H9 (cell line): ENCODE data around the gene WDR89. TPM values are rescaled to one million over a fixed set of nuclear protein-coding genes. Genes with fewer than 3 reads are reported as not detected.

ENCODE experiments used
- DNase-seq: peaks from one replicate; pipeline ENCODE4 v3.0.0-alpha.2; 2017
- H2AFZ ChIP-seq: one replicate; pipeline ENCODE4 v1.6.1; 2013; ENCODE audit warnings: mild to moderate bottlenecking, low read length, control low read depth, moderate library complexity
- H2AK5ac ChIP-seq: 2 replicates; pipeline ENCODE4 v1.6.1; 2013; ENCODE audit warnings: low read length, control low read depth, mixed read lengths; ENCODE audit not compliant: insufficient read length
- H2BK120ac ChIP-seq: one replicate; pipeline ENCODE4 v1.6.1; 2013; ENCODE audit warnings: low read depth, mild to moderate bottlenecking, low read length, control low read depth, inconsistent platforms; ENCODE audit not compliant: poor library complexity, severe bottlenecking
- H2BK12ac ChIP-seq: 2 replicates; pipeline ENCODE4 v1.6.1; 2013; ENCODE audit warnings: low read length, control low read depth, mixed read lengths, low read depth; ENCODE audit not compliant: insufficient read length
- H2BK15ac ChIP-seq: 2 replicates; pipeline ENCODE4 v1.6.1; 2013; ENCODE audit warnings: low read depth, low read length, control low read depth
- H2BK20ac ChIP-seq: one replicate; pipeline ENCODE4 v1.6.1; 2013; ENCODE audit warnings: low read depth, mild to moderate bottlenecking, low read length, control low read depth, inconsistent platforms; ENCODE audit not compliant: poor library complexity, severe bottlenecking
- H2BK5ac ChIP-seq: 2 replicates; pipeline ENCODE4 v1.6.1; 2013; ENCODE audit warnings: low read length, control low read depth, mixed read lengths; ENCODE audit not compliant: insufficient read length
- H3K14ac ChIP-seq: 2 replicates; pipeline ENCODE4 v1.6.1; 2013; ENCODE audit warnings: low read length, control low read depth; ENCODE audit not compliant: insufficient read depth
- H3K18ac ChIP-seq: 2 replicates; pipeline ENCODE4 v1.6.1; 2013; ENCODE audit warnings: low read depth, mild to moderate bottlenecking, mixed read lengths, low read length, control low read depth; ENCODE audit not compliant: insufficient read length
- H3K23ac ChIP-seq: 2 replicates; pipeline ENCODE4 v1.6.1; 2013; ENCODE audit warnings: low read length, control low read depth, mixed read lengths, low read depth; ENCODE audit not compliant: insufficient read length
- H3K23me2 ChIP-seq: 2 replicates; pipeline ENCODE4 v1.6.1; 2013; ENCODE audit warnings: low read depth, mild to moderate bottlenecking, mixed read lengths, low read length, control low read depth; ENCODE audit not compliant: insufficient read length, poor library complexity, severe bottlenecking
- H3K27ac ChIP-seq: 2 replicates; pipeline ENCODE4 v1.5.1; 2013; ENCODE audit warnings: low read length, control low read depth, mixed read lengths, low read depth; ENCODE audit not compliant: insufficient read length
- H3K27me3 ChIP-seq: 2 replicates; pipeline ENCODE4 v1.6.1; 2013; ENCODE audit warnings: low read length, control low read depth, inconsistent platforms; ENCODE audit not compliant: insufficient read depth
- H3K4ac ChIP-seq: 2 replicates; pipeline ENCODE4 v1.6.1; 2013; ENCODE audit warnings: low read depth, mild to moderate bottlenecking, control low read depth, inconsistent platforms, low read length, moderate library complexity
- H3K4me1 ChIP-seq: 2 replicates; pipeline ENCODE4 v1.6.1; 2013; ENCODE audit warnings: low read length, control low read depth, inconsistent platforms; ENCODE audit not compliant: insufficient read depth
- H3K4me2 ChIP-seq: 2 replicates; pipeline ENCODE4 v1.6.1; 2013; ENCODE audit warnings: low read length, control low read depth, mixed read lengths; ENCODE audit not compliant: insufficient read length, insufficient read depth
- H3K56ac ChIP-seq: 2 replicates; pipeline ENCODE4 v1.6.1; 2013; ENCODE audit warnings: low read depth, mild to moderate bottlenecking, mixed read lengths, low read length, control low read depth; ENCODE audit not compliant: insufficient read length
- H3K79me1 ChIP-seq: 2 replicates; pipeline ENCODE4 v1.6.1; 2013; ENCODE audit warnings: low read depth, mild to moderate bottlenecking, moderate library complexity, low read length, control low read depth, inconsistent platforms; ENCODE audit not compliant: insufficient read depth, poor library complexity, severe bottlenecking
- H3K79me2 ChIP-seq: 2 replicates; pipeline ENCODE4 v1.6.1; 2013; ENCODE audit warnings: low read length, control low read depth, inconsistent platforms; ENCODE audit not compliant: insufficient read depth
- H3K9ac ChIP-seq: 2 replicates; pipeline ENCODE4 v1.6.1; 2013; ENCODE audit warnings: low read length, control low read depth, mixed read lengths; ENCODE audit not compliant: insufficient read length; ENCODE audit errors: extremely low read depth
- H3K9me3 ChIP-seq: one replicate; pipeline ENCODE4 v1.6.1; 2013; ENCODE audit warnings: low read depth, low read length, inconsistent platforms; ENCODE audit not compliant: control insufficient read depth
- H3T11ph ChIP-seq: one replicate; pipeline ENCODE4 v1.6.1; 2013; ENCODE audit warnings: mild to moderate bottlenecking, low read length, control low read depth, inconsistent platforms
- H4K20me1 ChIP-seq: one replicate; pipeline ENCODE4 v1.6.1; 2013; ENCODE audit not compliant: control insufficient read depth, insufficient read length, insufficient read depth
- H4K5ac ChIP-seq: 2 replicates; pipeline ENCODE4 v1.6.1; 2013; ENCODE audit warnings: low read depth, mild to moderate bottlenecking, mixed read lengths, low read length, control low read depth; ENCODE audit not compliant: insufficient read length
- H4K8ac ChIP-seq: replicated peaks from 2 replicates; pipeline ENCODE4 v1.6.1; 2013; ENCODE audit warnings: low read length, control low read depth, mixed read lengths, low read depth; ENCODE audit not compliant: insufficient read length
- H4K91ac ChIP-seq: 2 replicates; pipeline ENCODE4 v1.6.1; 2013; ENCODE audit warnings: low read depth, mild to moderate bottlenecking, moderate library complexity, mixed read lengths, low read length, control low read depth; ENCODE audit not compliant: insufficient read length
- H3K27ac Mint-ChIP-seq, 3 experiments: 2 replicates in 2 of 3; 3 replicates in 1 of 3; pipeline ENCODE4 v1.8.0; 2020 to 2021; ENCODE audit warnings: mixed read lengths in 3 of 3, mild to moderate bottlenecking in 1 of 3, moderate library complexity in 1 of 3
- H3K27me3 Mint-ChIP-seq: 2 replicates; pipeline ENCODE4 v1.8.0; 2021; ENCODE audit warnings: low read depth, mild to moderate bottlenecking, moderate library complexity, mixed read lengths
- H3K36me3 Mint-ChIP-seq, 3 experiments: 2 replicates in 2 of 3; 3 replicates in 1 of 3; pipeline ENCODE4 v1.8.0; 2020 to 2021; ENCODE audit warnings: low read depth in 3 of 3, mixed read lengths in 3 of 3; ENCODE audit not compliant: insufficient read depth in 1 of 3
- H3K4me1 Mint-ChIP-seq, 2 experiments: 2 replicates each; pipeline ENCODE4 v1.8.0; 2020; ENCODE audit warnings: mixed read lengths in 2 of 2
- H3K4me3 Mint-ChIP-seq, 2 experiments: 2 replicates in 1 of 2; 3 replicates in 1 of 2; pipeline ENCODE4 v1.8.0; 2020 to 2021; ENCODE audit warnings: mild to moderate bottlenecking in 2 of 2, mixed read lengths in 2 of 2, moderate library complexity in 1 of 2
- H3K9me3 Mint-ChIP-seq, 2 experiments: 2 replicates in 1 of 2; 3 replicates in 1 of 2; pipeline ENCODE4 v1.8.0; 2020; ENCODE audit warnings: mild to moderate bottlenecking in 2 of 2, mixed read lengths in 2 of 2, moderate library complexity in 1 of 2
- WGBS: extraction: QIAGEN DNeasy Blood & Tissue Kit; methylation state at CpG from one replicate; pipeline ENCODE4 v1.1.7; 2013; ENCODE audit warnings: missing lambda C conversion rate, low lambda C conversion rate, mixed read lengths; ENCODE audit not compliant: insufficient read length; ENCODE audit errors: extremely low coverage; 5-methylcytosine and 5-hydroxymethylcytosine counted together
- total RNA-seq: library from RNA; stranded (reverse); gene quantifications from 2 replicates; pipeline ENCODE4 v1.2.1, GENCODE V29; 2021
- TF ChIP-seq, protein P1 (sequence below): fragments of 200-600 bp; sonication (generic); conservative IDR thresholded peaks from 3 replicates; pipeline ENCODE4 v1.8.0; 2021; ENCODE audit warnings: antibody characterized with exemption, mild to moderate bottlenecking

WDR89 gene
- total RNA-seq, 1 experiment from 2014 or later: 24.0 TPM

DNA sequence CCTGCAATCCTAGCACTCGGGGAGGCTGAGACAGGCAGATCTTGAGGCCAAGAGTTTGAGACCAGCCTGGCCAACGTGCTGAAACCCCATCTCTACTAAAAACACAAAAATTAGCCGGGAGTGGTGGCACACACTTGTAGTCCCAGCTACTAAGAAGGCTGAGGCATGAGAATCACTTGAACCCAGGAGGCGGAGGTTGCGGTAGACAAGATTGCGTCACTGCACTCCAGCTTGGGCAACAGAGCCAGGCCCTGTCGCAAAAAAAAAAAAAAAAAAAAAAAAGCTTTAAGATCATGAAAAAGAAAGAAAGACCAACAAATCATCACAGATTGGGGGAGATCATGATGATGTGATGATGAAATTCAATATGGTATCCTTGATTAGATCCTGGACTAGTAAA, 30.6 kb downstream of the WDR89 start:
- no peak for DNase-seq
- no peak overlapping the region for H2BK15ac ChIP-seq
- H3K9ac ChIP-seq: no peak overlapping the region
- H3T11ph ChIP-seq: no peak overlapping the region
- no peaks in the 10 kb centered on the region for H3K27me3 ChIP-seq
- WGBS: no CpG with 5 or more reads among the region's 7 CpGs
- no peaks in the 10 kb centered on the region for H3K4me1 ChIP-seq
- Mint-ChIP-seq H3K36me3 (peaks cover 3 to 14% (median 11%) of the 10 kb centered on the region in 3 experiments; a peak in 4 of 7 replicates), H3K4me3 (no peak overlapping the region), H3K27me3 (no peaks in the 10 kb centered on the region), H3K4me1 (no peaks in the 10 kb centered on the region), H3K27ac (no peak overlapping the region), H3K9me3 (no peaks in the 10 kb centered on the region)
- H2BK12ac ChIP-seq: no peak overlapping the region
- no peak overlapping the region for H2BK5ac ChIP-seq
- no peak overlapping the region for H3K23ac ChIP-seq
- peaks cover 4% of the 10 kb centered on the region for H3K79me1 ChIP-seq
- no peaks in the 10 kb centered on the region for H4K20me1 ChIP-seq
- H3K23me2 ChIP-seq: no peaks in the 10 kb centered on the region
- no peak overlapping the region for H4K91ac ChIP-seq
- no peak overlapping the region for H3K27ac ChIP-seq
- H4K5ac ChIP-seq: no peak overlapping the region
- H2BK120ac ChIP-seq: no peak overlapping the region
- no peak overlapping the region for H3K18ac ChIP-seq
- no peak overlapping the region for H2AK5ac ChIP-seq
- H3K4ac ChIP-seq: no peak overlapping the region
- no peak overlapping the region for H4K8ac ChIP-seq
- no peak overlapping the region for H2AFZ ChIP-seq
- peaks cover 2% of the 10 kb centered on the region; the same call in 1 of the 2 replicates for H3K79me2 ChIP-seq
- no peaks in the 10 kb centered on the region for H3K9me3 ChIP-seq
- TF ChIP-seq, protein P1, sequence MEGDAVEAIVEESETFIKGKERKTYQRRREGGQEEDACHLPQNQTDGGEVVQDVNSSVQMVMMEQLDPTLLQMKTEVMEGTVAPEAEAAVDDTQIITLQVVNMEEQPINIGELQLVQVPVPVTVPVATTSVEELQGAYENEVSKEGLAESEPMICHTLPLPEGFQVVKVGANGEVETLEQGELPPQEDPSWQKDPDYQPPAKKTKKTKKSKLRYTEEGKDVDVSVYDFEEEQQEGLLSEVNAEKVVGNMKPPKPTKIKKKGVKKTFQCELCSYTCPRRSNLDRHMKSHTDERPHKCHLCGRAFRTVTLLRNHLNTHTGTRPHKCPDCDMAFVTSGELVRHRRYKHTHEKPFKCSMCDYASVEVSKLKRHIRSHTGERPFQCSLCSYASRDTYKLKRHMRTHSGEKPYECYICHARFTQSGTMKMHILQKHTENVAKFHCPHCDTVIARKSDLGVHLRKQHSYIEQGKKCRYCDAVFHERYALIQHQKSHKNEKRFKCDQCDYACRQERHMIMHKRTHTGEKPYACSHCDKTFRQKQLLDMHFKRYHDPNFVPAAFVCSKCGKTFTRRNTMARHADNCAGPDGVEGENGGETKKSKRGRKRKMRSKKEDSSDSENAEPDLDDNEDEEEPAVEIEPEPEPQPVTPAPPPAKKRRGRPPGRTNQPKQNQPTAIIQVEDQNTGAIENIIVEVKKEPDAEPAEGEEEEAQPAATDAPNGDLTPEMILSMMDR: no peak
- no peak overlapping the region for H3K4me2 ChIP-seq
- H3K14ac ChIP-seq: no peak overlapping the region
- H2BK20ac ChIP-seq: no peak overlapping the region
- H3K56ac ChIP-seq: no peak overlapping the region
